ENCODE results near the gene LACTB.

Gene LACTB

DNA sequence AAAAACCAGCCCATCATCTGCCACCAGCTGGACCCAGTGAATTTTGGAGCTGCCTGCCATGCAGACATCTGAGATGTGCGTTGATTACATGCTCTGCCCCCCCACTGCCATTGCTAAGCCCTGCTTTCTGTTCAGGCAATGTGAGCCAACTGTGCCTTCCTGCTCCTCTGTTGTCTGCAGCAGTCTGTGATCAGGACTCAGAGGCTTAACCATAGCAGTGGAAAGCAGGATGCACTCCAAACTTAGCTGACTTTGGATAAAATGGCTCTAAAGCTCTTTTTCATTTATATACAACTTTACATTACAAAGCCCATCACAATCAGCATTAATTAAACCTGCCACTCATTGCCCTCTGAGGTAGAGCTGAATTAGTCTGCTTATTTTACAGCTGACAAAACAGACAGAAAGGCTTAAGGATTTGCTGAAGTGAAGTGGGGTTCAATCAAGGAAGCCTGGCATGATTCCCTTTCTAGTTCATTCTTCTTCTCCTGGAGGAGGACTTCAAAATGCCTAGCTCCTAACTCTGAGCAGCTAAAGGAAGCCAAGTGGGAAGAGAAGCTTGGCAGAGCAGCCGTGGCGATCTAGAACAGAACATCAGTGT is 51.3 kb downstream of the LACTB start:
- no peak for TF ChIP-seq CTCF (IDR thresholded peaks at IDR 0.05; ENCODE audit: low read depth, low read length, missing control alignments)
- no peak overlapping the region for H3K4me3 ChIP-seq (ENCODE audit: low read depth, low read length)
- DNase-seq (ENCODE audit: low read depth): no peak

GRCh38 chr15:63176302-63176701 is 54.6 kb downstream of the LACTB start:
- DNase-seq (ENCODE audit: low read depth): no peak

GRCh38 chr15:63178034-63178433 is 56.4 kb downstream of the LACTB start:
- no peak for DNase-seq (ENCODE audit: low read depth)
- no peak overlapping the region for H3K4me3 ChIP-seq (ENCODE audit: low read depth, low read length)
- no peak for TF ChIP-seq CTCF (IDR thresholded peaks at IDR 0.05; ENCODE audit: low read depth, low read length, missing control alignments)

More at GRCh38 chr15:63176302-63176701, 54.6 kb downstream of the LACTB start:
- H3K4me3 ChIP-seq (ENCODE audit: low read depth, low read length): no peak overlapping the region
- no peak for TF ChIP-seq CTCF (IDR thresholded peaks at IDR 0.05; ENCODE audit: low read depth, low read length, missing control alignments)

DNA sequence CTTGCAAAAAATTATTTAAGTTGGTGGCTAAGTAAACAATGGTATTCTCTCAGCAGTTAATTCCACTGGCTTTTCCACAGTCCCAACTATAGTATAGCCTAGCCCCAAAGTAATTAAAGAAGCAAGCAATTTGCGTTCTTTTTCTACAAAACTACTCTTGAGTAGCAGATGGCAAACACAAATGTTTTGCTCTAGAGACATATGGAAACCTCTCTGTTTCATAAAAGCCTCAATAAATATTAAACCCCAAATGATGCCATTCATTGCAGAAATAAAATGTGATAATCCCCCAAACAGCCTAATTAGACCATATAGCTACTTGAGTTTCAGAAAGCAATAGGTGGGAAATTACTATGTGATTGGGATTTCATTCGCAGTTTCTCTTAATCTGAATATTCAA is 59.1 kb downstream of the LACTB start:
- no peak for DNase-seq (ENCODE audit: low read depth)
- H3K4me3 ChIP-seq (ENCODE audit: low read depth, low read length): no peak overlapping the region
- TF ChIP-seq CTCF (IDR thresholded peaks at IDR 0.05; ENCODE audit: low read depth, low read length, missing control alignments): no peak

GRCh38 chr15:63181648-63182047 is 60.0 kb downstream of the LACTB start:
- no peak overlapping the region for H3K4me3 ChIP-seq (ENCODE audit: low read depth, low read length)
- TF ChIP-seq CTCF (IDR thresholded peaks at IDR 0.05; ENCODE audit: low read depth, low read length, missing control alignments): no peak
- DNase-seq (ENCODE audit: low read depth): no peak

DNA sequence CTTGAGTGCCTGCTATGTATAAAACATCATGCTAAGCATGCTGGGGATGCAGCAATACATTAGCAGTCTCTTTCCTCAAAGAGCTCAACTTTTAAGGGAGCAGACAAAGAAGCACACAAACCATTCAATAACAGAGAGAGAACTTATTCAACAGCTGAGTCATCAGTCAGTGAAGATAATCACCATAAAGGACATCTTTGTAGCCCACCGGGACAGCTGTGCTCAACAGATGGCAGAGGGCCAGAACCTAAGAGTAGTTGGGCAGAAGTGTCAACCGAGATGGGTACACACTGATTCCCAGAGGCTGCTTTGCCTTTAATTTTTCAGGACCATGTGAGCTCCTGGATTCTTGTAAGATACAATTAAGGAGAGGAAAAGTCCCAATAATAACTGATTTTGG is 63.5 kb downstream of the LACTB start:
- no peak overlapping the region for H3K4me3 ChIP-seq (ENCODE audit: low read depth, low read length)
- no peak for TF ChIP-seq CTCF (IDR thresholded peaks at IDR 0.05; ENCODE audit: low read depth, low read length, missing control alignments)
- DNase-seq (ENCODE audit: low read depth): no peak

- H3K4me3 ChIP-seq (ENCODE audit: low read depth, low read length): no peak overlapping the region
- no peak for DNase-seq (ENCODE audit: low read depth)
- TF ChIP-seq CTCF (IDR thresholded peaks at IDR 0.05; ENCODE audit: low read depth, low read length, missing control alignments): no peak
Measured at GRCh38 chr15:63186065-63186464, 64.4 kb downstream of the LACTB start.

All from GM12864 (cell line).